Right atrium auricular region (tissue), 2 donors: ENCODE measurements around the gene NANS. TPM values are rescaled to one million over a fixed set of nuclear protein-coding genes. Genes with fewer than 3 reads are reported as not detected.

Experiments
- DNase-seq: peaks from one replicate; pipeline ENCODE4 v3.0.0-alpha.2; 2019; ENCODE audit warnings: low spot score
- H3K27ac ChIP-seq, 2 donors: fragments of 200-600 bp; sonication (generic); 1 replicate in 1 of 2; 2 replicates in 1 of 2; pipeline ENCODE4 v1.5.1; 2016 to 2019
- H3K27me3 ChIP-seq, 2 donors: fragments of 200-600 bp; sonication (generic); one replicate each; pipeline versions ENCODE4 v1.5.1 to v1.6.0; 2017 to 2019
- H3K36me3 ChIP-seq: fragments of 200-600 bp; sonication (generic); one replicate; pipeline ENCODE4 v1.5.1; 2016
- H3K4me1 ChIP-seq, 2 donors: fragments of 200-600 bp; sonication (generic); one replicate each; pipeline versions ENCODE4 v1.5.1 to v1.6.0; 2017 to 2019
- H3K4me3 ChIP-seq, 2 donors: fragments of 200-600 bp; sonication (generic); 1 replicate in 1 of 2; 2 replicates in 1 of 2; pipeline ENCODE4 v1.5.1; 2017 to 2019; ENCODE audit warnings: mild to moderate bottlenecking in 1 of 2, moderate library complexity in 1 of 2
- H3K9me3 ChIP-seq, 2 donors: fragments of 200-600 bp; sonication (generic); one replicate each; pipeline ENCODE4 v1.5.1; 2019
- total RNA-seq, 2 donors: library from RNA; depleted of rRNA; stranded (reverse); fragments of >200 nt; gene quantifications; one replicate each; pipeline ENCODE4 v1.1.0, GENCODE V29; 2016
- TF ChIP-seq, protein P1 (sequence below), 2 donors: fragments of 200-600 bp; sonication (generic); IDR thresholded peaks; one replicate each; pipeline ENCODE4 v1.5.1; 2019; ENCODE audit warnings: antibody characterized with exemption in 2 of 2

The NANS gene
- total RNA-seq, 2 donors from 2014 or later: 27.4 to 35.5 TPM

DNA sequence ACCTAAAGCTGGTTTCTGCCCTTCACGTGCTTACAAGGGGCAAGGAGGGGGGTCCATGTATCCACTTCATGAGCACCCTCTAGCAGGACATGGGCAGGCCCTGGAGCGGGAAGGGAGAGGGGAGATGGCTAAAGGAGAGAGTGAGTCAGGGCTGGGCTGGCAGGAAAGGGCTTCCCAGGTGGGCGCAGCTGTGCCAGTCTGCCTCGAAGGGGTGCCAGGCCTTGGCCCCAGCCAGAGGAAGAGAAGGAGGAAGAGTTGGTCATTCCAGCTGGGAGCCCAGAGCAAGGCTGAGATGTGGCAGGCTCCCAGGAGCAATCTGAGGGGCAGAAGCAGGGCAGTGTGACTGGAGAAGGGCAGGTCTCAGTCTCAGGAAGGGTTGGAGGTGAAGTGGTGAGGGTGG is 37.8 kb downstream of the NANS start:
- Histone ChIP-seq H3K27ac (no peak overlapping the region), H3K4me1 (no peaks in the 10 kb centered on the region), H3K27me3 (no peaks in the 10 kb centered on the region), H3K36me3 (no peaks in the 10 kb centered on the region), H3K4me3 (no peak overlapping the region), H3K9me3 (no peaks in the 10 kb centered on the region)
- TF ChIP-seq, protein P1, sequence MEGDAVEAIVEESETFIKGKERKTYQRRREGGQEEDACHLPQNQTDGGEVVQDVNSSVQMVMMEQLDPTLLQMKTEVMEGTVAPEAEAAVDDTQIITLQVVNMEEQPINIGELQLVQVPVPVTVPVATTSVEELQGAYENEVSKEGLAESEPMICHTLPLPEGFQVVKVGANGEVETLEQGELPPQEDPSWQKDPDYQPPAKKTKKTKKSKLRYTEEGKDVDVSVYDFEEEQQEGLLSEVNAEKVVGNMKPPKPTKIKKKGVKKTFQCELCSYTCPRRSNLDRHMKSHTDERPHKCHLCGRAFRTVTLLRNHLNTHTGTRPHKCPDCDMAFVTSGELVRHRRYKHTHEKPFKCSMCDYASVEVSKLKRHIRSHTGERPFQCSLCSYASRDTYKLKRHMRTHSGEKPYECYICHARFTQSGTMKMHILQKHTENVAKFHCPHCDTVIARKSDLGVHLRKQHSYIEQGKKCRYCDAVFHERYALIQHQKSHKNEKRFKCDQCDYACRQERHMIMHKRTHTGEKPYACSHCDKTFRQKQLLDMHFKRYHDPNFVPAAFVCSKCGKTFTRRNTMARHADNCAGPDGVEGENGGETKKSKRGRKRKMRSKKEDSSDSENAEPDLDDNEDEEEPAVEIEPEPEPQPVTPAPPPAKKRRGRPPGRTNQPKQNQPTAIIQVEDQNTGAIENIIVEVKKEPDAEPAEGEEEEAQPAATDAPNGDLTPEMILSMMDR (IDR thresholded peaks at IDR 0.05): no peak
- DNase-seq: no peak

DNA sequence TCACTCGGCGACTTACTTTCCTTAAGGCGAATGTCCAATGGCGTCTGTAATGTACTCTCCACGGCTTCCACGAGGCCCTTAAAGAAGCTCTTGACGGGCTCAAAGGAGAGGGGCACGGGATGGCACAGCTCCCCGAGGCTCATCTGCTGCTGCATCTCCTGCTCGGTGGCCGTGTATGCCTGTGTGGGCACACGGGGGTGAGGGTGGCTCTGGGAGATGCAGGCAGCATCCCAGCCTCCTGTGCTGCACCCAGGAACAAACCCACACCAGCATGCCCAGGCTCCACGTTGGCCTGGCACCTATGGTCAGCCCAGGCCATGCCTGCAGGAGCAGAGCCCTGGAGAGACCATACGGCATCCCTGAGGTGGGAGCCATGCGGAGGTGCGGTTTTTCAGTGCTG is 38.3 kb downstream of the NANS start:
- no peaks in the 10 kb centered on the region for H3K36me3 ChIP-seq
- H3K4me1 ChIP-seq: no peaks in the 10 kb centered on the region
- no peaks in the 10 kb centered on the region for H3K27me3 ChIP-seq
- TF ChIP-seq, protein P1 (IDR thresholded peaks at IDR 0.05): no peak
- H3K27ac ChIP-seq: no peak overlapping the region
- H3K9me3 ChIP-seq: no peaks in the 10 kb centered on the region
- DNase-seq: no peak
- no peak overlapping the region for H3K4me3 ChIP-seq

DNA sequence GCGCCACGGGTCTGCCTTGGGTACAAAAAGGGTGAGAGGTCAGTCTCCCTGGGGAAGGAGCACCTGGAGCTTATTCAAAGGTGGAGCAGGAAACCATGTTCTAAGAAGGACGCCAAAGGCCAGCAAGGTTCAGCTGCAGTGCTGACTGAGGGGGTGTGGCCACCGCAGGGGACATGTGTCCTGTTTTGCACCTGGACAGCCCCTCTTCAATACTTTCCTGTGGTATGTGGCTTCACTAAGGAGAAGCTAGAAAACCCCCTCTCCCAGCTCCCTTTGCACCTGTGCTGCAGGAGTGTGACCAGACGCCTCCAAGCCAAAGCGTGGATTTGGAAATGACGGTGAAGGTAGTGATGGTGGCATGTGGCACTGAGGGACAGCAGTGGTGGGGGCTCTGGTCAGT is 38.9 kb downstream of the NANS start:
- TF ChIP-seq, protein P1 (IDR thresholded peaks at IDR 0.05): no peak
- no peaks in the 10 kb centered on the region for H3K9me3 ChIP-seq
- no peaks in the 10 kb centered on the region for H3K27me3 ChIP-seq
- H3K27ac ChIP-seq: no peak overlapping the region
- DNase-seq: no peak
- H3K36me3 ChIP-seq: no peaks in the 10 kb centered on the region
- no peak overlapping the region for H3K4me3 ChIP-seq
- H3K4me1 ChIP-seq: no peaks in the 10 kb centered on the region

DNA sequence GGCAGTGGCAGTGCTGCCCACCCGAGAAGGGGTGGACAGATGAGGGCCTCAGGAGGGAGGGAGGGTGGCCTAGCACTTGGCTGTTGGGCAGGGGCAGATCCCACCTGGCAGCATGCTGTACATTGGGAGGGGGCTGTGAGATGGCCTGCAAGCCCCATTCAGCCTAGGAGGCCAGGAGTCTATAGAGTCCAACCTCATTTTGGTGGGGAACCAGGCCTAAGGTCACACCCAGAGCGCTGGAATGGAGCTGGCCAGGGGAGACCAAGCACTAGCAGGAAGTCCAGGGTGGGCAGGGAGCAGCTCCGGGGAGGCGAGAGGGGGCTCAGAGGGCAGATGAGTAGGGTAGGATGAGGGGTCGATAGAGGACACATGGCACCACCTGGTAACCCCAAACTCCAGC is 39.6 kb downstream of the NANS start:
- DNase-seq: no peak
- H3K4me3 ChIP-seq: no peak overlapping the region
- no peaks in the 10 kb centered on the region for H3K9me3 ChIP-seq
- TF ChIP-seq, protein P1 (IDR thresholded peaks at IDR 0.05): no peak
- no peaks in the 10 kb centered on the region for H3K36me3 ChIP-seq
- no peaks in the 10 kb centered on the region for H3K27me3 ChIP-seq
- H3K4me1 ChIP-seq: no peaks in the 10 kb centered on the region
- H3K27ac ChIP-seq: no peak overlapping the region

DNA sequence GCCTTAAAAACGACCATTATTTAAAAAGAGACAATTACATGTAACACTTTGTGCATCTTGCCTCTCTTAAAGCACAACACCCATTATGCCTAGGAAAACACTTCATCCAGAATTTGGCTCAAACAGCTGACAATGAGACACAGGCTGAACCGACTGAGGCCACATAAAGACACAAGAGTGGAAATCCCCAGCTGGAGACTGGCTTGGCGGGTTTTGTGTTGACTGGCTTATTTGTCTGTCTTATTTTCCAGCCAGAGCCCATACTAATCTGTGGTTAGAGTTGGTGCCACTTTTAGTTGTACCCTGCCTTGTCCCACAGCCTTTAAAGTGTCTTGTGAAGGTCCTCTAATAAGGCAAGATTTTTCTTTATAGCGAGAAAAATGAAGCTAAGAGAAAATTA is 41.3 kb downstream of the NANS start:
- no peaks in the 10 kb centered on the region for H3K36me3 ChIP-seq

DNA sequence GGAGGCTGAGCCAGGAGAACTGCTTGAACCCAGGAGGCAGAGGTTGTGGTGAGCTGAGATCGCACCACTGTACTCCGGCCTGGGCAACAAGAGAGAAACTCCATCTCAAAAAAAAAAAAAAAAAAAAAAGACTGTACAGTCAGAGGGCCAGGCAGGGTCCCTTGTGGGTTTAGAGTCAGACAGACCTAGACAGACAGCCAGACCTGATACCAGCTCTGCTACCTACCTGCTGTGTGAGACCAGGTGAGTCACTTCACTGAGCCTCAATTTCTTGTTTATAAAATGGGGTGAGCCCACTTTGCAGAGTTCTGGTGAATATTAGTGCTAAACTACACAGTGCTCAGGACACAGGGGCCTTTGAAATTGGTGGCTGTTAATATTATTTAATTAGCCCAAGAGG is 42.8 kb downstream of the NANS start:
- no peaks in the 10 kb centered on the region for H3K36me3 ChIP-seq
- H3K27me3 ChIP-seq: no peaks in the 10 kb centered on the region
- TF ChIP-seq, protein P1 (IDR thresholded peaks at IDR 0.05): no peak
- no peaks in the 10 kb centered on the region for H3K9me3 ChIP-seq
- no peak overlapping the region for H3K4me3 ChIP-seq
- no peak for DNase-seq
- H3K4me1 ChIP-seq: no peaks in the 10 kb centered on the region
- no peak overlapping the region for H3K27ac ChIP-seq

More for the DNA sequence above, 41.3 kb downstream of the NANS start:
- Histone ChIP-seq H3K27me3 (no peaks in the 10 kb centered on the region), H3K9me3 (no peaks in the 10 kb centered on the region), H3K4me1 (no peaks in the 10 kb centered on the region), H3K27ac (no peak overlapping the region), H3K4me3 (no peak overlapping the region)
- DNase-seq: no peak
- TF ChIP-seq, protein P1 (IDR thresholded peaks at IDR 0.05): no peak
